ENCODE results near the gene SLC27A1.
A peak's percentile ranks its signal among the peaks of the same experiment; 100 is the strongest.

The SLC27A1 gene

GRCh38 chr19:17554968-17555479, 84.7 kb downstream of the SLC27A1 start:
- Histone ChIP-seq H3K9ac (ENCODE audit: low read length in 2 of 2) (peak overlapping the region in 1 of 2 donors; percentile 66), H3K27me3 (ENCODE audit: control insufficient read depth in 1 of 2, insufficient read depth in 2 of 2, low read length in 2 of 2) (no peaks in the 10 kb centered on the region), H3K4me1 (ENCODE audit: control insufficient read depth, insufficient read depth, low read length) (peaks cover 19% of the 10 kb centered on the region), H3K4me3 (ENCODE audit: low read length in 2 of 2) (peak overlapping the region; percentile 65 to 93), H3K27ac (ENCODE audit: low read length) (no peak overlapping the region), H3K36me3 (ENCODE audit: control insufficient read depth in 2 of 2, insufficient read depth in 2 of 2, low read length in 2 of 2) (peaks cover 5 to 8% of the 10 kb centered on the region in 2 donors), H3K9me3 (ENCODE audit: control insufficient read depth in 2 of 2, low read length in 2 of 2) (no peaks in the 10 kb centered on the region)

DNA sequence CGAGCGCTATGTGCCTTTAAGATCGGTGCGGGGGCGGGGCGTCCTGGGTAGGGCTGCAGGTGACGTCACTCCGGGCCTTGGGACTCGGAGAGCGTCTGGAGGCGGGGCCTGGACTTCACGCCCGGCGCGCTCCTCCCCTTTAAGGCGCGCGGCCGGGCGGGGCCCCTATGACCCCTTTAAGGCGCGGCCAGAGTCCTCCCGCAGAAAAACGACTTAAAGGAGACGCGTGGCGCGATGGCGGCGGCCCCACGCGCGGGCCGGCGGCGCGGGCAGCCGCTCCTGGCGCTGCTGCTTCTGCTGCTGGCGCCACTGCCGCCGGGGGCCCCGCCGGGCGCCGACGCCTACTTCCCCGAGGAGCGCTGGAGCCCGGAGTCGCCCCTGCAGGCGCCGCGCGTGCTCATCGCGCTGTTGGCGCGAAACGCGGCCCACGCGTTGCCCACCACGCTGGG, 85.2 kb downstream of the SLC27A1 start, which contains the start of gene COLGALT1:
Gene COLGALT1 (plus strand): TSS at position 170 of the 449 bp plus-strand sequence. CDS start 65 bp downstream, at position 235.
- no peaks in the 10 kb centered on the region for H3K27me3 ChIP-seq (ENCODE audit: control insufficient read depth in 1 of 2, insufficient read depth in 2 of 2, low read length in 2 of 2)
- peak within 1 kb of the TSS; percentile 65 to 93 for H3K4me3 ChIP-seq (ENCODE audit: low read length in 2 of 2)
- peak within 1 kb of the TSS; percentile 56 to 81 for H3K9ac ChIP-seq (ENCODE audit: low read length in 2 of 2)
- H3K4me1 ChIP-seq (ENCODE audit: control insufficient read depth, insufficient read depth, low read length) = peaks cover 19% of the 10 kb centered on the region
- peaks cover 8 to 13% of the 10 kb centered on the region in 2 donors for H3K36me3 ChIP-seq (ENCODE audit: control insufficient read depth in 2 of 2, insufficient read depth in 2 of 2, low read length in 2 of 2)
- no peaks in the 10 kb centered on the region for H3K9me3 ChIP-seq (ENCODE audit: control insufficient read depth in 2 of 2, low read length in 2 of 2)
- peak within 1 kb of the TSS; percentile 31 for H3K27ac ChIP-seq (ENCODE audit: low read length)
